PC-9 (cell line): ENCODE results near the gene NUDCD3. TPM values are rescaled to one million over a fixed set of nuclear protein-coding genes. Genes with fewer than 3 reads are reported as not detected.

Experiments used
- BruUV-seq: library from RNA; stranded (reverse); fragments of 400-500 nt; replicated peaks from 2 replicates; lab custom pipeline; 2021; lab: Mats Ljungman, UMichigan
- CTCF ChIA-PET: fragments of 300-600 bp; sonication (Branson Sonifier 250); formaldehyde crosslinking; loops from one replicate; lab custom pipeline; 2022; ENCODE audit warnings: antibody characterized with exemption; lab: Charles Lee
- POLR2A ChIA-PET: fragments of 300-600 bp; sonication (Branson Sonifier 250); formaldehyde crosslinking; loops from one replicate; lab custom pipeline; 2022; ENCODE audit warnings: antibody characterized with exemption; ENCODE audit not compliant: unreplicated experiment; lab: Charles Lee
- DNase-seq, 2 experiments: peaks; one replicate each; pipeline versions ENCODE4 v3.0.0 to v3.0.0-alpha.2; 2015 to 2022; ENCODE audit warnings: mixed read lengths in 1 of 2
- H2AFZ ChIP-seq: fragments of 200-600 bp; sonication (generic); 2 replicates; pipeline ENCODE4 v1.8.1; 2017; ENCODE audit warnings: antibody characterized with exemption
- H3F3A ChIP-seq: fragments of 200-600 bp; sonication (generic); 2 replicates; pipeline ENCODE4 v1.8.1; 2017; ENCODE audit warnings: antibody characterized with exemption, mild to moderate bottlenecking, low read depth; ENCODE audit not compliant: insufficient read depth
- H3K27ac ChIP-seq: fragments of 200-600 bp; sonication (generic); 2 replicates; pipeline ENCODE4 v1.6.1; 2016; ENCODE audit warnings: mixed run types
- H3K27me3 ChIP-seq: fragments of 200-600 bp; sonication (generic); 2 replicates; pipeline ENCODE4 v1.6.1; 2016; ENCODE audit warnings: low read depth, mixed run types; ENCODE audit not compliant: insufficient read depth
- H3K36me3 ChIP-seq: fragments of 200-600 bp; sonication (generic); 2 replicates; pipeline ENCODE4 v1.6.1; 2016; ENCODE audit warnings: low read depth, mixed run types
- H3K4me1 ChIP-seq: fragments of 200-600 bp; sonication (generic); replicated peaks from 2 replicates; pipeline ENCODE4 v1.6.1; 2016; ENCODE audit warnings: mixed run types; ENCODE audit not compliant: insufficient read depth
- H3K4me2 ChIP-seq: fragments of 200-600 bp; sonication (generic); 2 replicates; pipeline ENCODE4 v1.6.1; 2017; ENCODE audit warnings: mixed run types
- H3K4me3 ChIP-seq: fragments of 200-600 bp; sonication (generic); 2 replicates; pipeline ENCODE4 v1.6.1; 2016; ENCODE audit warnings: mixed run types
- H3K79me2 ChIP-seq: fragments of 200-600 bp; sonication (generic); 2 replicates; pipeline ENCODE4 v1.6.1; 2017; ENCODE audit warnings: low read depth, mixed run types
- H3K9me2 ChIP-seq: fragments of 200-600 bp; sonication (generic); 2 replicates; pipeline ENCODE4 v1.8.1; 2017; ENCODE audit warnings: mild to moderate bottlenecking; ENCODE audit not compliant: insufficient read depth
- H3K9me3 ChIP-seq: fragments of 200-600 bp; sonication (generic); 2 replicates; pipeline ENCODE4 v1.8.1; 2016; ENCODE audit warnings: low read depth; ENCODE audit not compliant: insufficient read depth
- H4K20me1 ChIP-seq: fragments of 200-600 bp; sonication (generic); 2 replicates; pipeline ENCODE4 v1.8.1; 2017; ENCODE audit not compliant: insufficient read depth
- EZH2 ChIP-seq: fragments of 200-600 bp; sonication (generic); IDR thresholded peaks from 2 replicates; pipeline ENCODE4 v1.8.0; 2017; ENCODE audit warnings: antibody characterized with exemption, low read depth
- intact Hi-C: fragments of 100-400 bp; cut with micrococcal nuclease; formaldehyde crosslinking; loops from one replicate; pipeline ENCODE4 v1.10.0; 2022; ENCODE audit not compliant: unreplicated experiment
- total RNA-seq: library from RNA; stranded (reverse); gene quantifications from 2 replicates; pipeline ENCODE4 v1.2.3, GENCODE V29; 2021
- TF ChIP-seq, protein P1 (sequence below): fragments of 200-600 bp; sonication (generic); conservative IDR thresholded peaks from 2 replicates; pipeline ENCODE4 v1.6.1; 2017; ENCODE audit warnings: mixed run types, antibody characterized with exemption, mild to moderate bottlenecking, moderate library complexity

NUDCD3 gene
- total RNA-seq, 1 experiment from 2014 or later, result 149 TPM

DNA sequence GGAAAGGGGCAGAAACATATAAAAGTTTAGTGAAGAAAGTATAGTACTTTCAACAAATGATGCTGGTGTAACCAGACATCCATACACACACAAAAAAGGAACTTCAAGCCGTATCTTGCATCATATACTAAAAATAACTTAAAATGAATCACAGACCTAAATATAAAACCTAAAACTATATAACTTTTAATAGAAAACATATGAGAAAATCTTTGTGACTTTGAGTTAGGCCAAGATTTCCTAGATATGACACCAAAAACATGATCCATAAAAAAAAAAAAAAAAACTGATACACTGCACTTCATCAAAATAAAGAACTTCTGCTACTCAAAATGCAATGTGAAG, 40.9 kb downstream of the NUDCD3 start:
- peaks cover 53% of the 10 kb centered on the region for H4K20me1 ChIP-seq
- intact Hi-C loops, result no loop called here
- POLR2A ChIA-PET, result no interaction called here

DNA sequence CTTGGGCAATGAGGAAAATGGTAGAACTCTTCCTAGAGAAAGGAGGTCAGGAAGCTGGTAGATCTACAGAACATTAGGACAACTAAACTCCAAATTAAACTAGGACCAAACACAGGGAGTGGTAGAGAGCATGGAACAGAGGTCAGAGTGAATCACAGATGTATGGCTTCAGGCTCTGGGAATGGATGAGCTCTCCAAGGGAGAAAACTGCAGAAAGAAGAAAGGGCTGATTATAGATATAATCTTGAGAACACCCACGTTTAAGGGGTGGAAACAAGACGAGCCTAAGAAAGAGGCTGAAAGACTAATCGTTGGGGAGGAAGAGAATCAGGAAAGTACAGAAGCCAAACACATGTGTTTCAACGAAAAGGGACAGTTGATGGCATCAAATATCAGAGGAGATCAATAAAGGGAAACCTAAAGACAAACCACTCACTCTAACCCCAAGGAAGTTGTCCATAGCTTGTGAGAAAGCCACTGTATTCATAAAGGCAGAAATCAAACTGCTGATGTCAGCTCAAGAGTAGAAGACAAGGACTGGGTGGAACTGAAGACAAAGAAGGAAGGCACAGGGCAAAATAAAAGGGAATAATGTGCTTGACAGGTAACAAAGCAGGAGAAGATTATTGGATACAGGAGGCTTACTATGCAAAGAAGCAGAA, 41.4 kb downstream of the NUDCD3 start:
- H4K20me1 ChIP-seq, result peaks cover 58% of the 10 kb centered on the region
- peaks cover 34% of the 10 kb centered on the region for H3K36me3 ChIP-seq
- TF ChIP-seq, protein P1, sequence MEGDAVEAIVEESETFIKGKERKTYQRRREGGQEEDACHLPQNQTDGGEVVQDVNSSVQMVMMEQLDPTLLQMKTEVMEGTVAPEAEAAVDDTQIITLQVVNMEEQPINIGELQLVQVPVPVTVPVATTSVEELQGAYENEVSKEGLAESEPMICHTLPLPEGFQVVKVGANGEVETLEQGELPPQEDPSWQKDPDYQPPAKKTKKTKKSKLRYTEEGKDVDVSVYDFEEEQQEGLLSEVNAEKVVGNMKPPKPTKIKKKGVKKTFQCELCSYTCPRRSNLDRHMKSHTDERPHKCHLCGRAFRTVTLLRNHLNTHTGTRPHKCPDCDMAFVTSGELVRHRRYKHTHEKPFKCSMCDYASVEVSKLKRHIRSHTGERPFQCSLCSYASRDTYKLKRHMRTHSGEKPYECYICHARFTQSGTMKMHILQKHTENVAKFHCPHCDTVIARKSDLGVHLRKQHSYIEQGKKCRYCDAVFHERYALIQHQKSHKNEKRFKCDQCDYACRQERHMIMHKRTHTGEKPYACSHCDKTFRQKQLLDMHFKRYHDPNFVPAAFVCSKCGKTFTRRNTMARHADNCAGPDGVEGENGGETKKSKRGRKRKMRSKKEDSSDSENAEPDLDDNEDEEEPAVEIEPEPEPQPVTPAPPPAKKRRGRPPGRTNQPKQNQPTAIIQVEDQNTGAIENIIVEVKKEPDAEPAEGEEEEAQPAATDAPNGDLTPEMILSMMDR, result no peak
- TF ChIP-seq EZH2, result no peak

More for the DNA sequence above, 40.9 kb downstream of the NUDCD3 start:
- Histone ChIP-seq H3K79me2 (peaks cover 75% of the 10 kb centered on the region), H3K9me2 (no peaks in the 10 kb centered on the region), H3K4me2 (no peak overlapping the region), H3K9me3 (no peaks in the 10 kb centered on the region), H3K27me3 (no peaks in the 10 kb centered on the region), H3K4me3 (no peak overlapping the region), H3F3A (no peaks in the 10 kb centered on the region), H3K4me1 (no peaks in the 10 kb centered on the region), H2AFZ (no peak overlapping the region), H3K36me3 (peaks cover 34% of the 10 kb centered on the region), H3K27ac (no peak overlapping the region)
- BruUV-seq, result no TSS peak
- DNase-seq, result no peak
- CTCF ChIA-PET, result no interaction called here
- TF ChIP-seq, protein P1, result no peak
- no peak for TF ChIP-seq EZH2

DNA sequence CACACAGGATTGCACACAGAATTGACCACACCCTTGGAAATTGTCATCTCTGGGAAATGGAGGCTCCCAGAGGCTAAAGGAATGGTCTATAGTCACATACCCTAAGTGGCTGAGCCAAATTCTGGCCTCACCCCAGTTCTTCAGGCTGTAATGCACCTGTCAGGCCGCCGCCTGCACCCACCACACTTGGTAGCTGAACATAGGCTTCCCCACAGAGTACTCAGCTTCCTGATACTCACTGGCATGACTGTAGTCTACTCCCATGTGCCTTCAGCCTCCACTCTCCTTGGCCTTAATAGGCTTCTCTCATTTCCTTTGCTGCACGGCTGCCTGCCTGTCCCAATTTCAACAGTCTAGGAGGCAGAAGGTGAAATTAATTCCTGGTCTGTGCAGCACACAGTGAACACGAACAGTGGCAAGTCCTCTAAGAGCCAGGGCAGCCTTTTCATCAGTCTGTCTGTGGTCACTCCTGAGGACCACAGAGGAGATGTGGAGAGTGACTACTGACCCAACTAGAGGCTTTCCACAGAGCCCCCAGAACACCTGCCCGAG, 42.5 kb downstream of the NUDCD3 start:
- no peak overlapping the region for H3K27ac ChIP-seq
- H3K4me2 ChIP-seq, result no peak overlapping the region
- no peak for DNase-seq
- H4K20me1 ChIP-seq, result peaks cover 62% of the 10 kb centered on the region
- no peaks in the 10 kb centered on the region for H3K9me3 ChIP-seq
- POLR2A ChIA-PET, result no interaction called here
- no peak overlapping the region for H2AFZ ChIP-seq
- no peaks in the 10 kb centered on the region for H3K9me2 ChIP-seq
- H3K36me3 ChIP-seq, result peaks cover 34% of the 10 kb centered on the region
- peaks cover 89% of the 10 kb centered on the region for H3K79me2 ChIP-seq
- H3K4me1 ChIP-seq, result no peaks in the 10 kb centered on the region
- BruUV-seq, result no TSS peak
- CTCF ChIA-PET, result interaction anchor here (1.0 kb wide), 1 partner anchor 428 kb away, joined by 5 read pairs; no protein-coding TSS in a partner anchor
- H3K4me3 ChIP-seq, result no peak overlapping the region
- TF ChIP-seq EZH2, result no peak
- TF ChIP-seq, protein P1, result no peak
- H3F3A ChIP-seq, result no peaks in the 10 kb centered on the region
- intact Hi-C loops, result no loop called here
- no peaks in the 10 kb centered on the region for H3K27me3 ChIP-seq

More for the DNA sequence above, 41.4 kb downstream of the NUDCD3 start:
- ChIA-PET POLR2A (no interaction called here), CTCF (interaction anchor here (1.0 kb wide), 1 partner anchor 429 kb away, joined by 5 read pairs; no protein-coding TSS in a partner anchor)
- DNase-seq, result no peak
- no peaks in the 10 kb centered on the region for H3K4me1 ChIP-seq
- H3K4me3 ChIP-seq, result no peak overlapping the region
- no peak overlapping the region for H3K4me2 ChIP-seq
- H3K9me2 ChIP-seq, result no peaks in the 10 kb centered on the region
- H3K79me2 ChIP-seq, result peaks cover 80% of the 10 kb centered on the region
- H2AFZ ChIP-seq, result no peak overlapping the region
- H3K27ac ChIP-seq, result no peak overlapping the region
- no peaks in the 10 kb centered on the region for H3K9me3 ChIP-seq
- H3K27me3 ChIP-seq, result no peaks in the 10 kb centered on the region
- intact Hi-C loops, result no loop called here
- no TSS peak for BruUV-seq
- H3F3A ChIP-seq, result no peaks in the 10 kb centered on the region
